ENCODE results near the gene ZNF205. TPM values are rescaled to one million over a fixed set of nuclear protein-coding genes. Genes with fewer than 3 reads are reported as not detected.

ZNF205 gene
- polyA plus RNA-seq, 3 donors, result 1.0 to 6.7 (median 1.3) TPM

GRCh38 chr16:3118846-3119245, 6.5 kb downstream of the ZNF205 start:
- peaks cover 2 to 9% of the 10 kb centered on the region in 2 donors for H3K36me3 Mint-ChIP-seq
- Histone ChIP-seq H3K9me3 (replicated peaks in 1 of 2; ENCODE audit: control insufficient read depth in 1 of 2, insufficient read depth in 1 of 2, low read length in 2 of 2) (no peaks in the 10 kb centered on the region), H3K36me3 (replicated peaks in 1 of 2; ENCODE audit: control insufficient read depth in 1 of 2, insufficient read depth in 2 of 2, low read length in 2 of 2) (peaks cover 0 to 14% of the 10 kb centered on the region in 2 donors), H3K4me3 (replicated peaks in 1 of 3; ENCODE audit: low read depth in 2 of 3, low read length in 3 of 3) (no peak overlapping the region), H3K4me2 (replicated peaks; ENCODE audit: extremely low read depth, low read length, poor library complexity, severe bottlenecking) (no peak overlapping the region), H3K79me2 (ENCODE audit: insufficient read depth, low read length) (no peaks in the 10 kb centered on the region), H3K4me1 (ENCODE audit: control insufficient read depth in 1 of 2, insufficient read depth in 2 of 2, low read length in 2 of 2) (peaks cover 5 to 8% of the 10 kb centered on the region in 2 donors), H4K20me1 (ENCODE audit: insufficient read depth, low read length) (no peaks in the 10 kb centered on the region), H3K27ac (ENCODE audit: low read depth in 1 of 2, low read length in 2 of 2) (no peak overlapping the region), H3K9ac (ENCODE audit: insufficient read depth, low read length, poor library complexity, severe bottlenecking) (no peak overlapping the region), H3K27me3 (ENCODE audit: control insufficient read depth in 2 of 2, insufficient read depth in 2 of 2, low read length in 2 of 2) (no peaks in the 10 kb centered on the region), H2AFZ (ENCODE audit: insufficient read depth, low read depth, low read length, poor library complexity, severe bottlenecking) (no peak overlapping the region)
- H3K4me3 Mint-ChIP-seq, result no peak overlapping the region
- no peak overlapping the region for H3K27ac Mint-ChIP-seq
- no peaks in the 10 kb centered on the region for H3K9me3 Mint-ChIP-seq
- no peak for DNase-seq
- intact Hi-C loops (cut with micrococcal nuclease), result no loop called here
- H3K27me3 Mint-ChIP-seq (ENCODE audit: low read depth in 3 of 3), result peaks cover 4 to 6% (median 5%) of the 10 kb centered on the region in 3 donors
- 97% methylated on average over 11 of the region's 20 CpGs for WGBS (ENCODE audit: insufficient coverage)
- peaks cover 6% of the 10 kb centered on the region for H3K4me1 Mint-ChIP-seq
- TF ChIP-seq CTCF (IDR thresholded peaks at IDR 0.05), result no peak

GRCh38 chr16:3119286-3119685, 6.9 kb downstream of the ZNF205 start:
- Histone ChIP-seq H3K27ac (ENCODE audit: low read depth in 1 of 2, low read length in 2 of 2) (no peak overlapping the region), H3K4me3 (replicated peaks in 1 of 3; ENCODE audit: low read depth in 2 of 3, low read length in 3 of 3) (no peak overlapping the region), H4K20me1 (ENCODE audit: insufficient read depth, low read length) (no peaks in the 10 kb centered on the region), H3K4me1 (ENCODE audit: control insufficient read depth in 1 of 2, insufficient read depth in 2 of 2, low read length in 2 of 2) (peaks cover 7 to 10% of the 10 kb centered on the region in 2 donors), H3K4me2 (replicated peaks; ENCODE audit: extremely low read depth, low read length, poor library complexity, severe bottlenecking) (no peak overlapping the region), H3K9ac (ENCODE audit: insufficient read depth, low read length, poor library complexity, severe bottlenecking) (no peak overlapping the region), H3K27me3 (ENCODE audit: control insufficient read depth in 2 of 2, insufficient read depth in 2 of 2, low read length in 2 of 2) (no peaks in the 10 kb centered on the region), H2AFZ (ENCODE audit: insufficient read depth, low read depth, low read length, poor library complexity, severe bottlenecking) (no peak overlapping the region), H3K36me3 (replicated peaks in 1 of 2; ENCODE audit: control insufficient read depth in 1 of 2, insufficient read depth in 2 of 2, low read length in 2 of 2) (peaks cover 0 to 14% of the 10 kb centered on the region in 2 donors), H3K79me2 (ENCODE audit: insufficient read depth, low read length) (no peaks in the 10 kb centered on the region), H3K9me3 (replicated peaks in 1 of 2; ENCODE audit: control insufficient read depth in 1 of 2, insufficient read depth in 1 of 2, low read length in 2 of 2) (no peaks in the 10 kb centered on the region)
- Mint-ChIP-seq H3K4me3 (no peak overlapping the region), H3K27me3 (ENCODE audit: low read depth in 3 of 3) (peaks cover 4 to 6% (median 6%) of the 10 kb centered on the region in 3 donors), H3K9me3 (no peaks in the 10 kb centered on the region), H3K27ac (no peak overlapping the region), H3K36me3 (peaks cover 2 to 9% of the 10 kb centered on the region in 2 donors), H3K4me1 (peaks cover 6% of the 10 kb centered on the region)
- intact Hi-C loops (cut with micrococcal nuclease), result no loop called here
- 97% methylated on average over 26 of the region's 33 CpGs for WGBS (ENCODE audit: insufficient coverage)
- TF ChIP-seq CTCF (IDR thresholded peaks at IDR 0.05), result no peak
- no peak for DNase-seq
